Measurements from ENCODE around the gene GSTM5.

GRCh38 chr1:109751531-109752260 is 39.6 kb downstream of the GSTM5 start:
- TF ChIP-seq CTCF (IDR thresholded peaks at IDR 0.05), result no peak
- TF ChIP-seq POLR2A (IDR thresholded peaks at IDR 0.05), result no peak
